Urothelium cell line (cell line): ENCODE measurements around the gene FAM186B.

Experiments used
- DNase-seq: peaks from one replicate; pipeline ENCODE4 v3.0.0; 2011; ENCODE audit warnings: low spot score, mixed read lengths
- FAIRE-seq: peaks from 2 replicates; lab custom pipeline; 2011; peaks lifted over from hg19 to GRCh38; lab: Jason Lieb, UNC

FAM186B gene

DNA sequence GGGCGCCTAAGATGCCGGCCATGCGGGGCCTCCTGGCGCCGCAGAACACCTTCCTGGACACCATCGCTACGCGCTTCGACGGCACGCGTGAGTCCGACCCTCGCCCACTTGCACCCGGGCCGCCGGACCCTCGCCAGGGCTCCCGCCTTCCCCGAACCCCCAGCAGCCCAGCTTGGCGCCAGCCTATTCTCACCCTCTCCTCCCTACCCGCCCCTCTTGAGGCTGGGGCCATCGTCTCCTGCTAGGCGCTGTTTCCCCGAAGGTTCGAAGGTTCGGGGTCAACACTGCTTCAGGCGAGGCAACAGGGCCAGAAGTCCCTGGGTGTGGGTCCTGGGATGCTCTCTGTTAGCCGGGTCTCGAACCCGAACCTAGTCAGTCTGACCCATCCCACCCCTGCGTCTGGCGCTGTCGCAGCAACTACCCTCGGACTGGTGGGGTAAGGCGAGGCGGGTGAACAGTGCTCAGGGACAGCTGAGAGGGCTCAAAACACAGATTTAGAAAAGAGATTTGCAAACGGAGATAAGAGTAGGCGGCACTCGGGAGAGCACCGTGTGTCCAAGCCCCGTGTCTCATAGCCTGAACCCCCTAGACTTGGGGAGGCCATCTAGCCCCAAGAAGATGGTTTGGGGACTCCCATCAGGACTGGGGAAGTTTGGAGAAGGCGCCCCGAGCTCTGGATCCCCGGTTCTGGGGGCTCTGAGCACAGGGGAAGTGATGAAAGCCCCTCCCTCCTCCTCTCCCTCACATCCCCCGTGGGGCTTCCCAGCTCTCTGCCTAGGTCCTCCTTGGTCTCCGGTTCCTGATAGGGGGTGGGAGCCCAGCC lies 65.8 kb downstream of the FAM186B start:
- DNase-seq (no peak), FAIRE-seq (no peak)

DNA sequence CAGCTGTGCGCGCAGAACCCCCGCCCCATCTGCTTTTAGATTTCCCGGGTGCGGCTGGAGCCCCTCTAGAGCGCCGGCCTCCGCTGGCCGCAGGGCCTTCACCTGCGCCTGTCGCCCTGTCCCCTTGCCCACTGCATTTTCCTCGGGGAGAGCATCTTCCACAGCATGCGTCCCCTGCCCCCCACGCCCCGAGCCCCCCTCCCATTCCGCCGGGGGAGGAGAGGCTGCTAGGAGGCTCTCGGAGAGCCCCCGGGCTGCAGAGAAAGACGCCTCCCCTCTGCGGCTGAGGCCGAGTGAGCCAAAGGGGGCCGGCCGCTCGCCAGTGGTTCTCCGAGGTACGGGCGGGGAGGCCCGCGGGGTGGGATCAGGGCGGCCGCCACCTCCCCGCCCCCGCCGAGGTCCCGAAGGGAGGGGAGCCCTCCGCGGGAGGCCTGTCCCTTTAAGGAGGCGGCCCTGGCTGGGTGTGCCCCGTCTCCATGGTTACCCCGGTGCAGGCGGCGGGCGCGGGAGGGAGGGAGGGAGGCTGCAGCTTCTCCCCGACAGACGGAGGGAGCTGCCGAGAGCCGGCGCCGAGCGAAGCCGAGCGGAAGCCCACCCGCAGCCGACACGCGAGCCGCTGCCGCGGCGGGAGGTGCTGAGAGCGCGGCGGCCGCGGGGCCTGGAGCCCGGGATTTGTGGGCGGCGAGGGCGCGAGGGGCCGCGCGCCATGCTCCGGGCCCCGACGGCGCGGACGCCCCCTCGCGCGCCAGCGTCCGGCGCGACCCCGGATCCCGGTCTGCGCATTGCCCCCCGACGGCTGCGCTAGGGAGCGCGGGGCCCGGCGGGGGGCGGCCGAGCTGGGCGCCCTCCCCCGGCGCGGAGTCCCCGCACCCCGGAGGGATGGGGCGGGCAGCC lies 66.7 kb downstream of the FAM186B start, which contains the start of gene KCNH3:
TSS of gene KCNH3 (plus strand) at position 521 of the 894 bp plus-strand sequence. CDS start 387 bp downstream, outside the sequence.
- FAIRE-seq = no peak
- DNase-seq = peak; percentile 95

DNA sequence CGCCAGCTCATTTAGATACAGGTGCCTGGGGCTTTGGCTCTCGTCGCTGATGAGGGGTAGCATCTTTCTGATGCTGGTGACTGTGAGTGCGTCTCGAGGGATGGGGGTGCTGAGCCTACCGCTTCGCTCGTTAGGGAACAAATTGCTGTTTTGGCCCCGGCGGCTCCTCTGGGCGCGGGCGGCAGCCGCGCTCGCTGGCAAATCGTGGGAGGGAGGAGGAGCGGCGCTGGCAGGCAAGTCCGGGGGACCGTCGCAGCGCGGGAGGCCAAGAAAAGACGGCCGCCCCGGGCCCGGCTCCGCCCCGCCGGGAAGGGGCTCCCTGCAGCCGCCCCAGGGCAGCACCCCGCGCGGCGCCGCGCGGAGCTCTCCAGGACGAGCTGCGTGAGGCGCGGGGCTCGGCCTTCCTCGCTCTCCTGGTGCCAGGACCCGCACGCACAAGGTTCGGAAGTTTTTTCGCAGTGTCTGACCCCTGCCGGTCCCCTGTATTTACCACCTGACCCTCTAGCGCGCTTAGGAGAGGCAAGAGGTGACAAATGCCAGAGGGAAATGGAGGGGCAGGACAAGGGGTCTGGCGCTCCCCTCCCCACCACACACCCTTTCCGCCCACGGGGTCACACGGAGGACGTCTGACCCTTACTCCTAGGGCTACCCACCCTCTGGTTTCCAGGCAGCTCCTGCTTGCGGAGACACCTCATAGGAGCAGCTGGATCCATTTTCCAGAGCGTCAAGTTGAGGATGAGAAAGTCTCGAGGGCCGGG lies 67.5 kb downstream of the FAM186B start:
- DNase-seq = no peak

More for the DNA sequence above, 67.5 kb downstream of the FAM186B start:
- no peak for FAIRE-seq
